Measurements from ENCODE around the gene GALE.

DNA sequence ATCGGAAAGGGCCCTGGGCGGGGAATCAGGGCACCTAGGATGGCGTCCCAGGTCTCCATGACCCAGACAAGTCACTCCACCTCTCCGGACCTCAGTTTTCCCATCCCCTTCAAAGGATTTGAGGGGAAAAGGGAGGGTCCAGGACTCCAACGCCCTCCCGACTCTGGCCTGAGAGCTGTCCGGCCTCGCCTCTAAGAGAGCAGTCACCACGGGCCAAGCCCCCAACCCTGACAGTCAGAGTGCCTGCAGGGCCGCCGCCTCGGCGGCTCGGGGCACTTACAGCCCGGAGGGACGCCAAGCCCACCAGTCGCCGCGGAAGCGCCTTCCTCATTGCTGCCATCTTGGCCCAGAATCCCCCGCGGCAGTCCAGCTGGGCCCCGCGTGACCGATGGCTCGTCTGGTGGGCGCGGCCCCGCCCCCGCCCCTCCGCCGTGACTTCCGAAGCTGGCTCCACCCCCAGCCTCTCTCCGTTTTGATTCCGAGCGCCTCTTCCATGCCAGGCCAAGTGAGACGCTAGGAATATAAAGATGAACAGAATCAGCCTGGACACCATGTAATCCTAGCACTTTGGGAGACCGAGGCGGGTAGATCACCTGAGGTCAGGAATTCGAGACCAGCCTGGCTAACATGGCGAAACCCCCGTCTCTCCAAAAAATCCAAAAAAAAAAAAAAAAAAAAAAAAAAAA lies 24.7 kb upstream of the GALE start, which contains the start of gene HMGCL:
- TF ChIP-seq, protein P1, sequence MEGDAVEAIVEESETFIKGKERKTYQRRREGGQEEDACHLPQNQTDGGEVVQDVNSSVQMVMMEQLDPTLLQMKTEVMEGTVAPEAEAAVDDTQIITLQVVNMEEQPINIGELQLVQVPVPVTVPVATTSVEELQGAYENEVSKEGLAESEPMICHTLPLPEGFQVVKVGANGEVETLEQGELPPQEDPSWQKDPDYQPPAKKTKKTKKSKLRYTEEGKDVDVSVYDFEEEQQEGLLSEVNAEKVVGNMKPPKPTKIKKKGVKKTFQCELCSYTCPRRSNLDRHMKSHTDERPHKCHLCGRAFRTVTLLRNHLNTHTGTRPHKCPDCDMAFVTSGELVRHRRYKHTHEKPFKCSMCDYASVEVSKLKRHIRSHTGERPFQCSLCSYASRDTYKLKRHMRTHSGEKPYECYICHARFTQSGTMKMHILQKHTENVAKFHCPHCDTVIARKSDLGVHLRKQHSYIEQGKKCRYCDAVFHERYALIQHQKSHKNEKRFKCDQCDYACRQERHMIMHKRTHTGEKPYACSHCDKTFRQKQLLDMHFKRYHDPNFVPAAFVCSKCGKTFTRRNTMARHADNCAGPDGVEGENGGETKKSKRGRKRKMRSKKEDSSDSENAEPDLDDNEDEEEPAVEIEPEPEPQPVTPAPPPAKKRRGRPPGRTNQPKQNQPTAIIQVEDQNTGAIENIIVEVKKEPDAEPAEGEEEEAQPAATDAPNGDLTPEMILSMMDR (IDR thresholded peaks at IDR 0.05) = no peak
- TF ChIP-seq, protein P2, sequence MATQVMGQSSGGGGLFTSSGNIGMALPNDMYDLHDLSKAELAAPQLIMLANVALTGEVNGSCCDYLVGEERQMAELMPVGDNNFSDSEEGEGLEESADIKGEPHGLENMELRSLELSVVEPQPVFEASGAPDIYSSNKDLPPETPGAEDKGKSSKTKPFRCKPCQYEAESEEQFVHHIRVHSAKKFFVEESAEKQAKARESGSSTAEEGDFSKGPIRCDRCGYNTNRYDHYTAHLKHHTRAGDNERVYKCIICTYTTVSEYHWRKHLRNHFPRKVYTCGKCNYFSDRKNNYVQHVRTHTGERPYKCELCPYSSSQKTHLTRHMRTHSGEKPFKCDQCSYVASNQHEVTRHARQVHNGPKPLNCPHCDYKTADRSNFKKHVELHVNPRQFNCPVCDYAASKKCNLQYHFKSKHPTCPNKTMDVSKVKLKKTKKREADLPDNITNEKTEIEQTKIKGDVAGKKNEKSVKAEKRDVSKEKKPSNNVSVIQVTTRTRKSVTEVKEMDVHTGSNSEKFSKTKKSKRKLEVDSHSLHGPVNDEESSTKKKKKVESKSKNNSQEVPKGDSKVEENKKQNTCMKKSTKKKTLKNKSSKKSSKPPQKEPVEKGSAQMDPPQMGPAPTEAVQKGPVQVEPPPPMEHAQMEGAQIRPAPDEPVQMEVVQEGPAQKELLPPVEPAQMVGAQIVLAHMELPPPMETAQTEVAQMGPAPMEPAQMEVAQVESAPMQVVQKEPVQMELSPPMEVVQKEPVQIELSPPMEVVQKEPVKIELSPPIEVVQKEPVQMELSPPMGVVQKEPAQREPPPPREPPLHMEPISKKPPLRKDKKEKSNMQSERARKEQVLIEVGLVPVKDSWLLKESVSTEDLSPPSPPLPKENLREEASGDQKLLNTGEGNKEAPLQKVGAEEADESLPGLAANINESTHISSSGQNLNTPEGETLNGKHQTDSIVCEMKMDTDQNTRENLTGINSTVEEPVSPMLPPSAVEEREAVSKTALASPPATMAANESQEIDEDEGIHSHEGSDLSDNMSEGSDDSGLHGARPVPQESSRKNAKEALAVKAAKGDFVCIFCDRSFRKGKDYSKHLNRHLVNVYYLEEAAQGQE (IDR thresholded peaks at IDR 0.05; ENCODE audit: insufficient read depth in 1 of 2, low read depth in 2 of 2, low read length in 1 of 2) = peak in 1 of 2 experiments; percentile 54; a peak in 1 of 4 replicates
- TF ChIP-seq SIN3A (IDR thresholded peaks at IDR 0.05; ENCODE audit: borderline replicate concordance, insufficient read depth, low read depth, low read length) = peak; percentile 32; the same call in 1 of the 2 replicates
